Epithelial cell of esophagus (primary cell): Measurements from ENCODE around the gene FBXL19.

Experiments
- DNase-seq: peaks from one replicate; pipeline ENCODE4 v3.0.0; 2010; ENCODE audit warnings: low read depth
- H3K4me3 ChIP-seq: 2 replicates; pipeline ENCODE4 v1.5.1; 2011; ENCODE audit warnings: mild to moderate bottlenecking, low read length, control low read depth
- TF ChIP-seq, protein P1 (sequence below): IDR thresholded peaks from 2 replicates; pipeline ENCODE4 v1.5.1; 2011; ENCODE audit warnings: low read depth, mild to moderate bottlenecking, low read length, control low read depth, inconsistent platforms; ENCODE audit not compliant: insufficient read depth; ENCODE audit errors: missing control alignments

Gene FBXL19

DNA sequence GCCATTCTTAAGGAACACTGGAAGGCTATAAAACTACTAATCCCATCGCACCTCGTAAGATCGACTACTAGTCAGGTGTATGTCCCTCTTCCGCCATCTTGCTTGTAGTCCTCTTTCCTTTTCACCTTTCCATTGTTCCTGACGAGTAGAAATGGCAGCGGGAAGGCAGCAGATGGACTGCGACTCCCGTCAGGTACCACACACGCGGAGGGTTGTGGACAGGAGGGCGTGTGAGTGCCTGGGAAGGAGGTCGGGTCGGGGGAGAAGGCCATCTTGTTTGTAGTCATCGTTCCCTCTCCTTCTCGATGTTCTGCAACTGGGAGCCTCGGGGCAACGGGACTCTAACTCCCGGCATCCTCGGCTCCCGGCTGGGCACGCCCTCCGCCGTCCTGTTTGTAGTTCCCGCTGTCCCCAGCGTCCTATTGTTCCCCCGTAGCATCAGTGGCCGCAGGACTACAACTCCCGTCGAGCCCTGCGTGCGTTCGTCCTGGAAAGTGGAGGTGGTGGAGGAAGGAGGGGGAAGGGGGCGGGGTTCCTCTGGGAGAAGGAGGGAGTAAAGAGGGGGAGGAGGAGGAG is 324 bp upstream of the FBXL19 start:
- H3K4me3 ChIP-seq, result peak overlapping the region; percentile 74
- DNase-seq, result peak; percentile 100
- TF ChIP-seq, protein P1, sequence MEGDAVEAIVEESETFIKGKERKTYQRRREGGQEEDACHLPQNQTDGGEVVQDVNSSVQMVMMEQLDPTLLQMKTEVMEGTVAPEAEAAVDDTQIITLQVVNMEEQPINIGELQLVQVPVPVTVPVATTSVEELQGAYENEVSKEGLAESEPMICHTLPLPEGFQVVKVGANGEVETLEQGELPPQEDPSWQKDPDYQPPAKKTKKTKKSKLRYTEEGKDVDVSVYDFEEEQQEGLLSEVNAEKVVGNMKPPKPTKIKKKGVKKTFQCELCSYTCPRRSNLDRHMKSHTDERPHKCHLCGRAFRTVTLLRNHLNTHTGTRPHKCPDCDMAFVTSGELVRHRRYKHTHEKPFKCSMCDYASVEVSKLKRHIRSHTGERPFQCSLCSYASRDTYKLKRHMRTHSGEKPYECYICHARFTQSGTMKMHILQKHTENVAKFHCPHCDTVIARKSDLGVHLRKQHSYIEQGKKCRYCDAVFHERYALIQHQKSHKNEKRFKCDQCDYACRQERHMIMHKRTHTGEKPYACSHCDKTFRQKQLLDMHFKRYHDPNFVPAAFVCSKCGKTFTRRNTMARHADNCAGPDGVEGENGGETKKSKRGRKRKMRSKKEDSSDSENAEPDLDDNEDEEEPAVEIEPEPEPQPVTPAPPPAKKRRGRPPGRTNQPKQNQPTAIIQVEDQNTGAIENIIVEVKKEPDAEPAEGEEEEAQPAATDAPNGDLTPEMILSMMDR, result no peak

- TF ChIP-seq, protein P1, result no peak
Observed at GRCh38 chr16:30924076-30924912, 922 bp downstream of the FBXL19 start.

GRCh38 chr16:30924913-30925631 is 1.7 kb downstream of the FBXL19 start:
- DNase-seq, result no peak
- TF ChIP-seq, protein P1, result no peak
- peak overlapping the region; percentile 72 for H3K4me3 ChIP-seq

More at GRCh38 chr16:30924076-30924912, 922 bp downstream of the FBXL19 start:
- no peak for DNase-seq
- H3K4me3 ChIP-seq, result peak overlapping the region; percentile 72

DNA sequence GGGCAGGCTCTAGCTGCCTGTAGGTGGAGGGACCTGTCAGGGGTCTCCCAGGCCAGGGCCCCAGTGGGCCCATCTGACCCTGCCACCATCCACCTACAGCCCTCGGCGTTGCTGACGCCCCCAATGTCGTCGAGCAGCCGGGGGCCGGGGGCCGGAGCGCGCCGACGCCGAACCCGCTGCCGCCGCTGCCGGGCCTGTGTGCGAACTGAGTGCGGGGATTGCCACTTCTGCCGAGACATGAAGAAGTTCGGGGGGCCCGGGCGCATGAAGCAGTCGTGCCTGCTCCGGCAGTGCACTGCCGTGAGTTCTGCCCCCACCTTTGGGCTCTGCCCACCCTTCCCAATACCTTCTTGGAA is 2.2 kb downstream of the FBXL19 start:
- TF ChIP-seq, protein P1, result no peak
- no peak overlapping the region for H3K4me3 ChIP-seq
- no peak for DNase-seq

- TF ChIP-seq, protein P1, result no peak
- H3K4me3 ChIP-seq, result no peak overlapping the region
- no peak for DNase-seq
Observed at GRCh38 chr16:30925995-30926811, 2.8 kb downstream of the FBXL19 start.

- no peak for DNase-seq
- H3K4me3 ChIP-seq, result no peak overlapping the region
- TF ChIP-seq, protein P1, result no peak
Observed at GRCh38 chr16:30926937-30927788, 3.8 kb downstream of the FBXL19 start.
